HG02571 (cell line): ENCODE measurements around the gene NAXD.
"Not testable (repeated sequence)": the region's sequence is repeated elsewhere in the genome, so short reads cannot be mapped to it uniquely, and the experiment has no call there.

Source experiments
- ATAC-seq: cut with Tn5 transposase; IDR thresholded peaks from one replicate; pipeline ENCODE4 v1.9.1; 2021; ENCODE audit warnings: mild to moderate bottlenecking, moderate library complexity; ENCODE audit not compliant: unreplicated experiment

NAXD gene

DNA sequence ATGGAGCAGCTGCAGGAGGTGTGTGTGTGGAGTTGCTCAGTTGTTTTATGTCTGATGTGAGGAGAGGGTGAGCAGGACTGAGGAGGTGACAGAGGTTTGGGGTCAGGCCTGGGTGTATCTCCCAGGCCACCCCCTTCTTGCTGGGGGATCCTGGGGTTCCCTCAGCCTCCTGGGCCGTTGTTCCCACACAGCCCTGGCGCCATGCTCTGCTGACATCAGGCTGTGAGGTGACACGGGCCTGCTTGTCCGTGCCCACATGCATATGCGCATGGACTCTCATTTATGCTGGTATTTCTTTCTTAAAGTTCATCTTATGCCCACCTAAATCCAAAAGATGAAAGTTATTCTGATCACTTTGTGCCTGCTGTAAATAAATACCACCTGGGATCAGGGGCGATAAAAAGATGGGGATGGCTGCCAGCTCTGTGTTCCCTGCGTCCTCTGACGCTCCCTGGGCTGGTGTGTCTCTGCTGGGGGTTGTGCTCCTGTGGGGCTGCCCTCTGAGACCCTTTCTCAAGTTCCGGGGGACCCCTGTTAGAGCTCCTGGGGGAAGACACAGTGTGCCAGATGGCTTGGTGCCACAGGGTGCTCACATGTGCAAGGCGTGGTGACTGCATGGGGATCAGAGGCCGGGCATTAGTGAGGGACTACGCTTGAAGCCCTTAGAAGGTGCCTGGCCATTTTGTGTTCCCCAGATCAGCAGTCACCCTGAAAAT, 12.6 kb downstream of the NAXD start:
- no peak for ATAC-seq

DNA sequence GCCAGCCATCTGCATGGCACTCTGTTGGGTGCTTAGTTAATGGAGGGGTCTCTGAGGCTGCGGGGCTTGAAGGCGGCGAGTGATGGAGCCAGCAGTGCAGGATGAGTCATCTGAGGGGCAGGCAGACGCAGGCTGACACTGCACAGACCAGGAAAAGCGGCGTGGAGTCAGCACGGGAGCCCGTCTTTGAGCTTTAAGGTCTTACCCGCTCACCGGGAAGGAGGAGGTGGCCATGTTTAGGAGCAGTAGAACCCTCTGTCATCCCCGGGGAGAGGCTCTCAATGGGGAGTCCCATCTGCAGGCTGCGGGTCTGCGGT, 13.1 kb downstream of the NAXD start:
- no peak for ATAC-seq

DNA sequence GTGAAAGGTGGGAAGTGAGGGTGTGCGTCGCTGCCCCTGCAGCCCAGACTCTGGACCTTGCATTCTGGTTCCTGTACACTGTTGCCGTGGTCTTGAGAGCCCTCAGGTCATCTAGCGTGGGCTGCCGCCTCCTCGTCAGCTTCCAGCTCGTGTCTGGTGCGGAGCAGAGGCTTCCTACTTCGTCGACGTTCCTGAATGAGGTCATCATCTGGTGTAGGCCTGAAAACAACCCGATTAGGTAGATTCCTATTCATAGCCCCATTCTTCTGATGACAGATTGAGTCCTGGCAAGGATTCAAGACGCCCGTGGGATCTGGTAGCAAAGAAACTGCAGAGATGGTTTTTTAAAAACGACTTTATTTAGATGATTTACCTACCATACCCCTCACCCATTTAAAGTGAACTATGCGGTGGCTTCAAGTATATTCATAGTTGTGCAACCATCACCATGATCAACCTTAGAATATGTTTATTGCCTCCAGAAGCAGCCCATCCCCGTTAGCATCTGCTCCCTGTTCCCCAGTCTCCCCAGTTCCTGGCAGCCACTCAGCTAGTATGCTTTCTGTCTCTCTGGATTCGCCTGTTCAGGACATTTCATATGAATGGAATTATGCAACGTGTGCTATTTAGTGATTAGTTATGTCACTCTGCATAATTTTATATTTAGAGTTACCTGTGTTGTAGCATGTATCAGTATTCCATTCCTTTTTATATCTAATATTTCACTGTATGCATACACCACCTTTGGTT, 13.8 kb downstream of the NAXD start:
- ATAC-seq: no peak

DNA sequence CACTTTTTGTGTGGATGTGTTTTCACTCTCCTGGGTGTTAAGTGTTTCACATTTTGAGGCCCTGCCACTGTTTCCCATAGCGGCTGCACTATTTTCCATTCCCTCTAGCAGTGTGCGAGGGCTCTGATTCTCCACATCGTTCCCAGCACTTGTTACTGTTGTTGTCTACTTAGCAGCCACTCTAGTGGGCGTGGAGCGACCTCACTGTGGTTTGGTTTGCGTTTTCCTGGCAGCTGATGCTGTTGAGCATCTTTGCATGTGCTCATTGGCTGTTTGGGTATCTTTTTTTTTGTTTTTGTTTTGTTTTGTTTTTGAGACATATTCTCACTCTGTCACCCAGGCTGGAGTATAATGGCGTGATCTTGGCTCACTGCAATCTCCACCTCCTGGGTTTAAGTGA, 14.4 kb downstream of the NAXD start:
- ATAC-seq: no peak

DNA sequence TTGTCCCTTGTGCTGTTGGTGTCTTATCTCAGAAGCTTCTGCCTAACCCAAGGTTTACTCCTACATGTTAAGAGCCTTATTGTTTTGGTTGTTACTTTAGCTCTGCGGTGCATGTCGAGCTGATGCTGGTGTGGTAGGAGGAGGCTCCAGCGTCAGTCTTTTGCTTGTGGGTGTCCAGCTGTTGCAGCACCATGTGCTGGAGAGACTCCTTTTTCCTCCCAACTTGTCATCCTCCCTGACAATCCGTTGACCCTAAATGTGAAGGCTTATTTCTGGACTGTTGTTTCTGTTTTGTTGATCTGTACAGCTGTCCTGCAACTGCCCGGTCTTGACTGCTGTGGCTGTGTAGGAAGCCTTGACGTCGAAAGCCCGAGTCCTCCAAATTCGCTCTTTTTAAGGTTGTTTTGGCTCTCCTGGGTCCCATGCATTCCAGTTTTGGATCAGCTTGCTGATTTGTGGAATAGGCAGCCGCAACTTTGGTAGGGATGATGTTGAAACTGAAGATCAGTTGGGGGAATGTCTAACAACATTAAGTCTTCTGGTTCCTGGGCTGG, 15.3 kb downstream of the NAXD start:
- ATAC-seq: no peak

DNA sequence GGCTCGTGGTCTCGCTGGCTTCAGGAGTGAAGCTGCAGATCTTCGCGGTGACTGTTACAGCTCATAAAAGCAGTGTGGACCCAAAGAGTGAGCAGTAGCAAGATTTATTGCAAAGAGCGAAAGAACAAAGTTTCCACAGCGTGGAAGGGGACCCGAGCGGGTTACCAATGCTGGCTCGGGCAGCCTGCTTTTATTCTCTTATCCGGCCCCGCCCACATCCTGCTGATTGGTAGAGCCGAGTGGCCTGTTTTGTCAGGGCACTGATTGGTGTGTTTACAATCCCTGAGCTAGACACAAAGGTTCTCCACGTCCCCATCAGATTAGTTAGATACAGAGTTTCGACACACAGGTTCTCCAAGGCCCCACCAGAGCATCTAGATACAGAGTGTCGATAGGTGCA, 16.9 kb downstream of the NAXD start:
- not testable (repeated sequence) for ATAC-seq

DNA sequence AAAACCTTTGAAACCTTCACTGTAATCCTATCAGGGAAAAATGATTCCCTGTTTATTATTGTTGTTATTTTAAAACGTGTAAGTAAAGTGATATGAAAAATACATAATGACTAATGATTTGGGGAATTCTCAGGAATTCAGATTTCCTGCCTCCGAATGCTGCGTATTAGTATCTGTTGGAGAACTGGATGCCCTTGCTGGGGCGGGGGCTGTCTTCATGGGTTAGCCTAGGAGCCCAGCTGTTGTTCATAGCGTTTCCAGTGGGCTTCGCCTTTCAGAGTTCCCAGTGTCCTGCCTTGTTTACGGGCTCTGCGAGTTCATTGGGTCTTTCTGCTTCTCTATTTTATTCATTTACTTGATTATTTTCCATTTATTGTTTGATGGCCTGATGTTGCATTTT, 18.4 kb downstream of the NAXD start:
- no peak for ATAC-seq

DNA sequence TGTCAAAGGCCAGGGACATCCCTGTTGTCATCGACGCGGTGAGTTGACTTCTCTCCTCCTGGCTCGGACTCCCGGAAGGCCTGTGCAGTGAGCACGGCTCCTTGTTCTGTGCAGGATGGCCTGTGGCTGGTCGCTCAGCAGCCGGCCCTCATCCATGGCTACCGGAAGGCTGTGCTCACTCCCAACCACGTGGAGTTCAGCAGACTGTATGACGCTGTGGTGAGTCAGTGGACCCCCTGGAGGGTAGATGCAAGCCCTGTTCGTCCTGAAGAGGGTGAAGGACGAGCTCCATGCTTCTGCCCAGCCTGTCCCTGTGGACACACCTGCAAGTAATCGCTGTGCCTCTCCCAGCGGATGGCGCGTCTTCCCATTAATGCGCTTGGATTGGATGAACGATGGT, 19.2 kb downstream of the NAXD start:
- ATAC-seq: no peak

DNA sequence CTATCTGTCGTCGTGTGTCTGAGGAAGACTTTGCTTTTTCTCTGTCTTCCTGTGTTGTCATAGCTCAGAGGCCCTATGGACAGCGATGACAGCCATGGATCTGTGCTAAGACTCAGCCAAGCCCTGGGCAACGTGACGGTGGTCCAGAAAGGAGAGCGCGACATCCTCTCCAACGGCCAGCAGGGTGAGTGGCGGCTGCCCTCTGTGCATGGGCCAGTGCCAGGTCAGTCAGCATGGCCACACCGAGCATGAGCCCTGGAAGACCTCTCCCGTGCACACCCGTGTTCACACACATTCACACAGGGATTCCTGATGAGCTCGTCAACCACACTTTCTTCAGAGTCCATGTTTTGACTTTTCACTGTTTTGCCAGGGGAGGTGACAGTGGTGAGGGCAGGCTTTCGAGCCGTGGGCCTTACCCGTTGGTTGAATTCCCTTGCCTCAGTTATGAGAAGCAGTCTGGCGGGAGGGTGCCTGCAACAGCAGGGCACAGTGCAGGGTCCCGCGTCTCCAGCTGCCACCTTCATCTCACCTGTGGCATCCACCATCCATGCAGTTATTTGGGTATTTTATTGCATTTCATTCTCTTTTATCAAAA, 20.2 kb downstream of the NAXD start:
- no peak for ATAC-seq

DNA sequence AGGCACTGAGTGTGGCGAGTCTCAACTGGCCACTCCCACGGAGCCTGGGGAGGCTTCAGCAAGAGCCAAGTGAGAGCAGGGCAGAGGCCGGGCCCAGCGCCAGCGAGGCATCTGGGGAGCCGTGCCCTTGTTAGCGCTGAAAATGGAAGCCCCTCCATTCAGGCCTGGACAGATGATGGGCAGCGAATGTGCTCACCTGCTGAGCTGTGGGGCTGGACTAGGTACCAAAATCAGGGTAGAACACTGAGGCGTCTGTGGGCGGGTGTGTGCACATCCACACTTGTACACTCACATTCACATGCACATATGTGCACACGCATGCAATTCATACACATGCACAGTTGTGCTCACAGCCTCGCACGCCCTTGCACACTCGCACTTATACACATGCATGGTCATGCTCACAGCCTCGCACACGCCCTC, 20.7 kb downstream of the NAXD start:
- no peak for ATAC-seq

DNA sequence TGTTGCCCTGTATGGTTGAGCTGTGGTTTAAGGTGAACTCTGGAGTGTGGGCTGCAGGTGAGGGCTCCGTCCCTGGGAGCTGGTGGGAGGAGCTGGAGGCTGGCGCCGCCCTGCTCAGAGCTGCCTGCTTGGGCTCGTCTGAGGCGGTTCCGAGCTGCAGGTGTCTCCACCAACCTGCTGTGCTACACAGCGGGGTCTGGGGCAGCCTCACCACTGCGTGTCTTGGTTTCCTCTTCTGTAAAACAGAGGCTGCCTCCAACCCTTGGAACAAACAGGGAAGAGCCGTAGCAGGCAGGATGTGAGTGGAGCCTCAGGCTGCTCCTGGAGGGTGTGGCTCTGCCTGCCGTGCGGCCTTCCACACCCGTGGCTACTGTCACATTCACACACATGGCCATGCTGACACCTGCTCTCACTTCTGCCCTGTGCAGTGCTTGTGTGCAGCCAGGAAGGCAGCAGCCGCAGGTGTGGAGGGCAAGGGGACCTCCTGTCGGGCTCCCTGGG, 21.4 kb downstream of the NAXD start:
- ATAC-seq: no peak

DNA sequence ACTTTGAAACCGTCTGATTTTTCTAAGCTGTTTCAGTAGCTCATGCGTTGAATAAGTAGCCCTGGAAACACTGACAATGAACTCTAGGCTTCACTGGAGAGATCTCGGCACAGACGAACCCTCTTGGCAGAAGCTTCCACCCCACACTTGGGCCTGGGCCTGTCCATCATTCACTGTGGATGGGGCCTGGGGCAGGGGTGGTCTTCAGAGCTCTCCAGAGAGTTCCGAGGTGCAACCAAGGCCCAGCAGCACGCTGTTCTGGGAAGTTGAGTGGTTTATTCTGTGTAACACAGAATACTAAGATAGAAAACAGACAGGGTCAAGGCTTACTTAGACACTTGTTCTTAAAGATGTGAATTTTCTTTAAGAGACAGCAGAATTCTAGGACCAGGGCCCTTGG, 21.9 kb downstream of the NAXD start:
- no peak for ATAC-seq

DNA sequence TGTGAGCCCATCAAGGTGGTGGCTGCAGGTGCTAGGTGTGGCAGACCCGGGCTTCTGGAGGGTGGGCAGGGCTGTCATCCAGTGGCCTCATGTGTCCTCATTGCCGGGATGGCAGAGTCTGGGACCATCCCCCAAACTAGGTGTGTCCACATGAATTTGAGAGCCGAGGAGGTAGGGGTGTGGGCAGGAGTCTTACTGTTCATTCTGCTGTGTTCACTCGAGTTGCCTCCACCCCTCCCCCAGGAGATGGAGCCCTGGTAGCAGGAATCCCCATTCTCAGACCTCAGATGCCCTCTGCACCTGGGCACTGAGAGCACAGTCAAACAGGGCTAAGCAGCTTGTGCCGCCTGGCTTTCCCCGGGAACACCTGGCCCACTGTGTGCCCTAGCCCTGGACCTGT, 22.4 kb downstream of the NAXD start:
- no peak for ATAC-seq

DNA sequence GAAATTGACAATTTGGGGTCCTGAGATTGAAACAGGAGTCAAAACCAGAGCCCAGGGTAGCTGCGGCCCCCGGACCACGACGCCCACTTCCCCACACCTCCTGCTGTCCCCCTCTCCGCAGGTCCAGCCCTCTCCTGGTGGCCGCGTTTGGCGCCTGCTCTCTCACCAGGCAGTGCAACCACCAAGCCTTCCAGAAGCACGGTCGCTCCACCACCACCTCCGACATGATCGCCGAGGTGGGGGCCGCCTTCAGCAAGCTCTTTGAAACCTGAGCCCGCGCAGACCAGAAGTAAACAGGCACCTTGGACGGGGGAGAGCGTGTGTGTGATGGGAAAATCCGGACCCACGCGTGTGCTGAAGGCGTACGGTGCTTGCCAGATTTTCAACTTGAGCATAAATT, 22.9 kb downstream of the NAXD start:
- no peak for ATAC-seq

DNA sequence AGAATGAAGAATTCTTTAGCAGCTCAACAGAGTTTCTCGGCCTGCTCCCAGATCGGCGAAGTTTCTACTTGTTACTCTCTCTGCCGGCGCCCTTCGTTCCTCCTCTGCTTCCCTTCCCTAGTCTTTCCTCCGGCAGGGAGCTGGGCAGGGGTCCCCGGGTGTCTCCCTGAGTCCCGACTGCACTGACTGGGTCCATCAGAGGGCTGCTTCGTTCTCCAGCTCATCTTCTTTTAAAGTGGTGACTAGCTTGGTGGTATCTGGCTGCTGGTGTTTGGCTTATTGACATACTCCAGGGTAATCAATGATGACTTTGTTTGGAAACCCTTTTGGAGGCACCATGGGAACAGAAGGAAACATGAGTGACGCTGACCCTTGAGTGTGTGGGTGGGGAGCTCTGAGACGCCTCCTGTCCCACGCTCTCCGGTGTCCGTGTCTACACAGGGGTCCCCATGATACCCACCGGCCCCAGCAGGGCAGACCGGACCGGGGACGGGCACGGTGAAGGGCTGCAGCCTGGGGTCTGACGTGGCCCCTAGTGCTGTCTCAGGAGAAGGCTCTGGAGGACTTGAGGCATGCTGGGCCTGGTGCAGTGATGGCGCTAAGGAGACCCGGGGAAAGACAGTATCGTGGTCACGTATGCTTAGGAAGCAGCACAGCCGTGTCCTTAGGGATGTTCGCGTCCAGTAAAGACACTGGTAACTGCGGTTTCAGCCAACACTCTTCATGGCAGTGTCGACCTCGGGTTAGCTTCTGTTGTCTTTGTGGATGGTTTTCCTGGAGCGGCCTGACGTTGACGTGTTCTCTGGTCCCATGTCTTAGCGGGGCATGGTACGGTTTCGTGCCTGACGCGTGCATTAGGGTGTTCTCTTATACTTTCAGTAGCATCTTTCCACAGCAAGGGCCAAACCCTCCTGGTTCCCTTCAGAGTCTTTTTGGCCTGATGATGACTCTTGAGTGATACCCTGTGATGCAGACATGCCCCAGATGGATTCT, 23.8 kb downstream of the NAXD start:
- ATAC-seq: no peak

DNA sequence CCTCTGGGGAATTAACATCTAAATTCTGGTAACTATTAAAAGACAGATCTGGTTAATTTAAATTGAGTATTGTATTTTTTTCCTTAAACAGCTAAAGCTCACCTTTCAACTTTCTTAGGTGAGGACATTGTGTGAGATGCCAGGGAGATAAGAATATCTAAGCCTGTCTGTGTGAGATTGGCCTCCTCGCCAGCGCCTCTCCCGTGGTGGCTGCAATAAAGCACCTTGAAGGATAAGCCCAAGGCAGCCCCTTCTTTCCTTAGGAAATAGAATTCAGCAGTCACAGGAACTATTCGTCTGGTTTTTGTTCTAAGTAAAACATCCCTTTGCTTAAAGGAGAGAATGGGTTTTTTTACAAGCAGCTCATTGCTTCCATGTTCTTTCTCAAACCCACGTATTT, 24.6 kb downstream of the NAXD start:
- ATAC-seq: no peak

DNA sequence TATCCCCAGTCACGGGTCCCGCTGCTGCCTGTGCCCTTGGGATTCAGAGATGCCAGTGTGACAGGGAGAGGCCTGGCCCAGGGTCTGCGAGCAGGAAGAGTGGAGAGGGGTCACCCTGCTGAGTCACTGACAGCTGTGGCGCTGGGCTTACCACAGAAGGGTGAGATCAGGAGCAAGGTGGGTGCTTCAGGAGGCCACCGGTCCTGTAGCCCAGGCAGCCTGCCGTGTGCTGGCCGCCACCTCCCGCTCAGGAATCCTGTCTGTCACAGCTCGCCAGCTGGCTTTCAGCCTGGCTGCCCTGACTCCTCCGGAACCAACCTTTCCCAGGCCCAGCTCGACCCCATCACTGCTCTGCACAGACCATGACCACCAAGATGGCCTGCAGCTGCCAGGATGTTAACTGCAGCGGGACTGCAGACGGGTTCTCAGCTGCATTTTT, 25.3 kb downstream of the NAXD start:
- ATAC-seq: no peak

DNA sequence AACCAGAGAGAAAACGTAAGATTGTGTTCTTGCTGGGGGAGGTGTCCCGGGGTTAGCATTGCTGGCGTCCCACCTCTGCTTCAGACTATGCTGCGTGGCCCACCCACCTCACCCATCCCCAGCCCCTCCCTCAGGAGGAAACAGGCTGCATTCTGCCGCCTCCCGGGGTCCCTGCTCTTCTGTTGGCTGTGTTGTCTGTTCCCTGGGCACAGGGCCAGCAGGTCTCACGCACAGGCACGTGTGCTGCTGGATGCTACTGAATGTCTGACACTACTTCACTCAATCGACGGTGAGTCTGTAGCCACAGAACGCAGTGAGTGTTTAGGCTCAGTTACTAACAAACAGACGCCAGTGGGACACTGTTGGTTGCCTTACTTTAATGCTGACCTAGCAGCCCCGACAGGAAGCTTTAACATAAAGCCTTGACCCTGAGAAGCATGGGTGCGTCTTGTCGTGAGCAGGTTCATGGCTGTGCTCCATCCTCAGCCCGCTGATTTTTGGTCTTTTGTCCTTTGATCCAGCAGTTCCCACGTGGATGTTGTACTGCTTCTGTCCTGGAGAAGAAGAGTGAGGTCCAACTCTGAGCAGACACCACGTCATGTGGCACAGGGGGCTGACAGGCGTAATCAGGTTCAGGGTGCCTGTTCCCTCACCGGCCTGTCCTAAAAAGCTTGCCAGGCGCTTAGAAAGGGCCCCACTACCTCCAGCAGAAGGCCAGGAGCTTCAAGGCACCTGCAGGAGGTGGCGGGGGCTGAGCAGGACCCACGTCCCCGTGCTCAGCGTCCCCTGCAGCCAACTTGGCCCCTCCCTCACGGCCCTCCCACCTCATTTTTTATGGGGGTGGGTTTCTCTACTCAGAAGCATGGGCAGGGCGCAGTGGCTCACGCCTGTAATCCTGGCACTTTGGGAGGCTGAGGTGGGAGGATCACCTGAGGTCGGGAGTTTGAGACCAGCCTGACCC, 26.0 kb downstream of the NAXD start:
- ATAC-seq: no peak

DNA sequence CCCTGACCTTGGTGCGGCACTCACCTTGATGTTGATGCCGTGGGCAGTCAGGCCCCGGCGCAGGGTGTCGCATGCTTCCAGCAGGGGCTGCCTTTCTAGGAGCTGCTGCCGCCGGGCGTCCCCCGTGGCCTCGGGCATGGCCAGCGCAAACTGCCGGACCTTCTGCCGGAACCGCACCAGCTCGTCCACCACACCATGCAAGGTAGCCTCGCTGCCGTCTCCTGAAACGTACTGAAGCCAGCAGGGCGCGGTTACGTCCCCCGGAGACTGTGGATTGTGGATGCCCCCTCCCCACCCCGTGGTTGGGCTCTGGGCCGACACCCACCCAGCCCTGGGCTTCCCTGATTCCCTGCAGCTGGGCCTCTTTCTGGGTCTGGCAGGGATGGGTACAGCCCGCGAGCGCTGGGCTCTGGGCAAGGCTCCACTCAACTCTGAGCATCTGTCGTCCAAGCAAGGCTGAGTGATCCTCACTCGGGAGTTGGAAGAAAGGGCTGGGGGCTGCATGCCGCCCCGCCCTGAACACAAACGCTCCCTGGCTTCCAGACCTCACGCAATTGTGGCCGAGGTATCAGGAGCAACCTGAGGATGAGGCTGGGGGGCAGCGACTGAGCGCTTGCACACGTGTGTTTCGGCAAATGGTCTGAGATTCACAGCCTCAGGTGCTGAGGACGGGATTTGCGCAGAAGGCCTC, 27.1 kb downstream of the NAXD start:
- ATAC-seq: no peak
